Lower leg skin (tissue), 3 donors: Measurements from ENCODE around the gene C16orf96.

Experiments
- POLR2A ChIP-seq, 2 donors: fragments of 450-650 bp; IDR thresholded peaks; one replicate each; pipeline ENCODE4 v1.6.1; 2016 to 2017; ENCODE audit warnings: antibody characterized with exemption in 2 of 2, mild to moderate bottlenecking in 1 of 2, moderate library complexity in 1 of 2
- TF ChIP-seq, protein P1 (sequence below), 3 donors: fragments of 450-650 bp; IDR thresholded peaks; one replicate each; pipeline ENCODE4 v1.5.1; 2016; ENCODE audit warnings: antibody characterized with exemption in 3 of 3, mild to moderate bottlenecking in 3 of 3, moderate library complexity in 2 of 3

DNA sequence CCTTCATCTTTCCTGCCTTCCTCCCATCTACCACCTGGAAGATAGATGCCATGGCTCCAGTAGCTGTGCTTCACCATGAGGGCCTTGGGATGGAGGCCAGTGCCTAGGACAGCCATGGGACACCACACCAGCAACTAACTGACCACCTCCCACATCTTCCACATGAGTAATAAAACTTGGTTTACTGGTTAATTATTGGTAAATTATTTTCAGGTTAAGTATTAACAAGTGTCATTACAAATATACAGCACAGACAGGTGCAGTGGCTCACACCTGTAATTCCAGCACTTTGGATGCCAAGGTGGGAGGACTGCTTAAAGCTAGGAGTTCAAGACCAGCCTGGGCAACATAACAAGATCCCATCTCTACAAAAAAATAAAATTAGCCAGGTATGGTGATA is 31.6 kb upstream of the C16orf96 start:
- TF ChIP-seq, protein P1, sequence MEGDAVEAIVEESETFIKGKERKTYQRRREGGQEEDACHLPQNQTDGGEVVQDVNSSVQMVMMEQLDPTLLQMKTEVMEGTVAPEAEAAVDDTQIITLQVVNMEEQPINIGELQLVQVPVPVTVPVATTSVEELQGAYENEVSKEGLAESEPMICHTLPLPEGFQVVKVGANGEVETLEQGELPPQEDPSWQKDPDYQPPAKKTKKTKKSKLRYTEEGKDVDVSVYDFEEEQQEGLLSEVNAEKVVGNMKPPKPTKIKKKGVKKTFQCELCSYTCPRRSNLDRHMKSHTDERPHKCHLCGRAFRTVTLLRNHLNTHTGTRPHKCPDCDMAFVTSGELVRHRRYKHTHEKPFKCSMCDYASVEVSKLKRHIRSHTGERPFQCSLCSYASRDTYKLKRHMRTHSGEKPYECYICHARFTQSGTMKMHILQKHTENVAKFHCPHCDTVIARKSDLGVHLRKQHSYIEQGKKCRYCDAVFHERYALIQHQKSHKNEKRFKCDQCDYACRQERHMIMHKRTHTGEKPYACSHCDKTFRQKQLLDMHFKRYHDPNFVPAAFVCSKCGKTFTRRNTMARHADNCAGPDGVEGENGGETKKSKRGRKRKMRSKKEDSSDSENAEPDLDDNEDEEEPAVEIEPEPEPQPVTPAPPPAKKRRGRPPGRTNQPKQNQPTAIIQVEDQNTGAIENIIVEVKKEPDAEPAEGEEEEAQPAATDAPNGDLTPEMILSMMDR (IDR thresholded peaks at IDR 0.05): no peak
- TF ChIP-seq POLR2A (IDR thresholded peaks at IDR 0.05): no peak
